GM21515 (cell line): ENCODE results near the gene GRAMD1A.
"Not testable (repeated sequence)": the region's sequence is repeated elsewhere in the genome, so short reads cannot be mapped to it uniquely, and the experiment has no call there.

Source experiments
- ATAC-seq: cut with Tn5 transposase; IDR thresholded peaks from one replicate; pipeline ENCODE4 v1.9.1; 2021; ENCODE audit not compliant: unreplicated experiment

The GRAMD1A gene

DNA sequence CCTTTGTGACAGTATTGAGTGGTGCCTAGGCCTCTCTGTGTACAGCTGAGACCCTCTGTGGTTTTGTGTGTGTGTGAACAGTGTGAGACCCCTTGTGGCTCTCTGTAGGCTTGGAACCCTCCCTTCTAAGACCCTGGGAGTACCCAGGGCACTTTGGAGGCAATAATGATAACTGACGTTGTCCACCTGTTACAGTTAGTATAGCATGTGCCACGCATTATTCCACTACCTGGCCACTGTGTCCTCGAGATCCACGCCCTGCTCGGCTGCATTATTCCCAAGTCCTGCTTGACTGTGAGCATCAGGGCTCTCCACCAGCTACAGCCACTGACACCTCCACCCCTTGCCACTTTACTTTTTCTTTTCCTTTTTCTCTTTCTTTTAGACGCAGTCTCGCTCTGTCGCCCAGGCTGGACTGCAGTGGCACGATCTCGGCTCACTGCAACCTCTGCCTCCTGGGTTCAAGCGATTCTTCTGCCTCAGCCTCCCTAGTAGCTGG, 2.0 kb downstream of the GRAMD1A start:
- no peak for ATAC-seq

- no peak for ATAC-seq
Observed at GRCh38 chr19:35004517-35005255, 4.6 kb downstream of the GRAMD1A start.

DNA sequence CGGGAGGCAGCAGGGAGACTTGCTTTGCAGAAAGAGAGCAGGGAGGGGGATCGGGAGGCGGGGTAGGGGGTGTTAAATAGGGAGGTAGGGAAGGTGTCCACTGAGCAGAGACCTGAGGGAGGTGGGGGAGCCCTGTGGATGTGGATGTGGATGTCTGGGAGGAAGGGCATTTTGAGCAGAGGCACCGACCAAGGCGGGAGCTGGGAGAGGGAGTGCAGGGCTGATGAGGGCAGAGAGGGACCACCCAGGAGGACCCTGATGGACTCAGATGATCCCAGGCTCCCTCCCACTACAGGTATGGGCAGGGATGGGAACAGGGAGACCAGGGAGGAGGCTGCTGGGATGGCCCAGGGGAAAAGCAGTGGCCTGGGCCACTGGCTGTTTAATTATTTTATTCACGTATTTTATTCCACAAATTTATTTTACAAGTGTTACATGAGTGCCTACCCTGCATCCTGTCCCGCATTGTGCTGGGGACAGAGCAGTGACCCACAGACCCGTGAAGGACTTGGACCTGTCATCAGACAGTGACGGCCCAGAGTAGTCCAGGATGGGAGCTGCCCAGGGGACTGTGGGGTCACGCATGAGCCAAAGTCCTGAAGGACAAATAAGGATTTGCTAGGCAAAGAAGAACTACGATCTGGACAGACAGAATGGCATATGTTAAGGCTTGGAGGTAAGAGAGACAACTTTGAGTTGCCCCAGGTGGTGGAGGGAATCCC, 5.3 kb downstream of the GRAMD1A start:
- ATAC-seq, result no peak

DNA sequence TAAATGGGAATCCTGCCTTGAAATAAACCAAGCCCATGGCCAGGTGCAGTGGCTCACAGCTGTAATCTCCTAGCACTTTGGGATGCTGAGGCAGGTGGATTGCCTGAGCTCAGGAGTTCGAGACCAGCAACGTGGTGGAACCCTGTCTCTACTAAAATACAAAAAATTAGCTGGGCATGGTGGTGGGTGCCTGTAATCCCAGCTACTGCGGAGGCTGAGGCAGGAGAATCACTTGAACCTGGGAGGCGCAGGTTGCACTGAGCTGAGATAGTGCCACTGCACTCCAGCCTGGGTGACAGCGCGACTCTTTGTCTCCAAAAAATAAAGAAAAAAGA, 5.9 kb downstream of the GRAMD1A start:
- ATAC-seq, result not testable (repeated sequence)

DNA sequence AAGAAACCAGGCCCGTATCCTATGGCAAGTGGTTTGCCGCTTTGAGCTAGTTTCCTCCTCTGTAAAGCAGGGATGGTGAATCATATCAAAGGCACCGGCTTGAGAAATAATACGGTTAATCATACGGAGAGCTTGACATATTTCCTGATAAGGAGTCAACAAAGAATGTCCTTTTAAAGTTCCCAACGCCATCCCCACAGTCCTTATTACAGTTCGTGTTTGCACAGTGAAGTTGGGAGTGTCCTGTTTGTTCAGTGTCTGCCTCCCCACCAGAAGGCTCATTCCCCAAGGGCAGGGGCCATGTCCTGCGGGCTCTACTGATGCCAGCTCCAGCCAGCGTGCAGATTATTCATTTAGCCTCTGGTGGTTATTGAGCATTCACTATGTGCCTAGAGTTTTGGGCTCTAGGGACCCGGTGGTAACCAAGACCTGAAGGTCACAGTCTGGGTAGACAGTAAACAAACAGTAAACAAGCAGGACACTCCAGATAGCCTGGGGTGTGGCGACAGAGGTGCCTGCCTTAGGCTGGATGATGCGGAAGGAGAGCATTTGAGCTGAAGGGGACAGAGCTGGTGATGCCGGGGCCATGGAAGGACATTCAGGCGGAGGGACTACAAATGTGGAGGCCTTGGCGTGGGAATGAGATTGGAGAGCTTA, 6.3 kb downstream of the GRAMD1A start:
- no peak for ATAC-seq

DNA sequence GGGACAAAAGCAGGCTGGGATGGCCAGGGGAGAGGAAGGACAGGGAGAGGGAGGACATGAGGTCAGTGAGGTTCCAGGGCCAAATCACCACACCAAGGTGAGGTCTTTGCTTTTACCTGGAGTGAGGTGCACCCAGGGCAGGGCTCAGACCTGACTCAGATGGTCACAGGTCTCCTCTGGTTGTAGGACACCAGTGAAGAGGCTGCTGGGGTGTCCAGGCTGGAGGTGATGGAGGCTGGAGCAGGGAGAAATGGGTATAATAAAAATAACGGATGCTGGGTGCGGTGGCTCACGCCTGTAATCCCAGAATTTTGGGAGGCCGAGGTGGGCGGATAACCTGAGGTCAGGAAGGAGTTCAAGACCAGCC, 6.9 kb downstream of the GRAMD1A start:
- no peak for ATAC-seq

DNA sequence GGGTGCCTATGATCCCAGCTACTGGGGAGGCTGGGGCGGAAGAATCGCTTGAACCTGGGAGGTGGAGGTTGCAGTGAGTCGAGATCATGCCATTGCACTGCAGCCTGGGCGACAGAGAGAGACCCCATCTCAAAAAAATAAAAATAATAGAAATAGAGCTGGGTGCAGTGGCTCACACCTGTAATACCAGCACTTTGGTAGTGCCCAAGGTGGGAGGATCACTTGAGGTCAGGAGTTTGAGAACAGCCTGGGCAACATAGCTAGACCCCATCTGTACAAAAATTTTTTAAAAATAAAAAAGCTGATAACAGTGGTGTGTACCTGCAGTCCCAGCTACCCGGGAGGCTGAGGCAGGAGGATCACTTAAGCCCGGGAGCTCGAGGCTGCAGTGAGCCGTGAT, 7.3 kb downstream of the GRAMD1A start:
- ATAC-seq, result not testable (repeated sequence)

GRCh38 chr19:35008891-35009341, 8.8 kb downstream of the GRAMD1A start:
- ATAC-seq, result no peak

GRCh38 chr19:35009424-35010415, 9.6 kb downstream of the GRAMD1A start:
- no peak for ATAC-seq

DNA sequence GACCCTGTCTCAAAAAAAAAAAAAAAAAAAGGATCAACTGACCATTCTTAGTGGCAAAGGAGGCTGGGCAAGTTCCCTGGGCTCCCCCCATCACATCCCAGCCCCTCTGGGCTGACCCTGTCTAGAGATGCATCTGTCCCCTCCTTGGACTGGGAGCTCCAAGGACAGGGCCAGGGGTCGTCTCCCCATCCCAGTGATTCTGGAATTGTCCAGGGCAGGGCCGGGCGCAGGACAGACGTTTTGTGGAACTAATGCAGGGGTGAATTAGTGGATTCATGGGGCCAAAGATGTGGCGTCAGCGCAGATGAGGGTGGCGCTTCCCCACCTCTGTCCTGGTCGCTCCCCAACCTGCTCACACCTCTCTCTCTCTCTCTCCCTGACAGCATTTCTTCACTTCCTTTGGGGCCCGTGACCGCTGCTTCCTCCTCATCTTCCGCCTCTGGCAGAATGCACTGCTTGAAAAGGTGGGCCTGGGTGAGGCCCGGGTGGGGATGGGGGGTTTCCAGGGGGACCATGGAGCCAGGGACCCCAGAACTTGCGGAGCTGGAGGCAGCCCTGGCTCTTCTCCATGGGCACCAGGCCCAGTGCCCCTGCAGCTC, 11.1 kb downstream of the GRAMD1A start:
- ATAC-seq, result no peak

- ATAC-seq, result no peak
Observed at GRCh38 chr19:35011737-35012682, 11.9 kb downstream of the GRAMD1A start.

GRCh38 chr19:35013041-35013819, 13.1 kb downstream of the GRAMD1A start:
- no peak for ATAC-seq

DNA sequence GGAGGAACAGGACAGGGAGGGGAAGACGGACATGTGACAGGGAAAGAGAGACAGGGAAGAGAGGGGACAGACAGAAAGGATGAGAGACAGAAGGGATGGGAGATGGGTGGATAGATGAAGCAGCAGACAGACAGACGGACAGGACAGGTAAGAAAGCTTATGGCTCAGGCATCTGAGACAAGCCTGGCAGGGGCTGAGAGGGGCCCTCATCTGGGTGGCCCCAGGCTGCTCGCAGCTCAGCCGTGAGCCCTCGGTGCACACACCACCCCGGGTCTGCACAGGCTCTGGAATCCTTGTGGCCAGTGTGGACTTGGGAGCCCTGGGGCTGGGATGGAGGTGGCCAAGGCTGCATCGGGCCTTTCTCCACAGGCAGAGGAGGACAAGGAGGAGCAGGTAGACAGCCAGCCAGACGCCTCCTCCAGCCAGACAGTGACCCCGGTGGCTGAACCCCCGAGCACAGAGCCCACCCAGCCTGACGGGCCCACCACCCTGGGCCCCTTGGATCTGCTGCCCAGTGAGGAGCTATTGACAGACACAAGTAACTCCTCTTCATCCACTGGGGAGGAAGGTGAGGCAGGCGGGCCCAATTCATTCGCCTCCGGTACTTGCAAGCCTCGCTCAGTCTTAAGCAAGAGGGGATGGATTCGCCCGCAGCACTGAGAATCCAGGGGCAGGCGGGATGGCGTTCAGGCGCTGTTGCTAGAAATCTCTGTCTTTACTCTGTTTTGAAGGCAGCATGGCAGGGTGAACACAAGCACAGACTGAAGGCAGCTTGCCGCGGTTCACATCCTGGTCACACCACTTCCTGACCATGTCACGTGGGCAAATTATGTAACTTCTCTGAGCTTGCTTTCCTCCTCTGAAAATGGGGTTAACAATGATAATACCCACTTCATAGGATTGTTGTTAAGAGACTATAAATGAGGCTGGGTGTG, 14.0 kb downstream of the GRAMD1A start:
- no peak for ATAC-seq

DNA sequence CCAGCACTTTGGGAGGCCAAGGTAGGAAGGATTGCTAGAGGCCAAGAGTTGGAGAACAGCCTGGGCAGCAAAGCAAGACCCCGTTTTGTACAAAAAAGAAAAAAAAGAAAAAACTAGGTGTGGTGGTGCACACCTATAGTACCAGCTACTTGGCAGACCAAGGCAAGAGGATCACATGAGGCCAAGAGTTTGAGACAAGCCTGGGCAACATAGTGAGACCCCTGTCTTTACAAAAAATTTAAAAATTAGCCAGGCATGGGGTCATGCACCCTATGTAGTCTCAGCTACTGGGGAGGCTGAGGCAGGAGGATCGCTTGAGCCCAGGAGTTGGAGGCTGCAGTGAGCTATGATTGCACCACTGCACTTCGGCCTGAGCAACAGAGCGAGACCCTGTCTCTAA, 14.7 kb downstream of the GRAMD1A start:
- ATAC-seq, result not testable (repeated sequence)

- no peak for ATAC-seq
Observed at GRCh38 chr19:35015270-35015953, 15.3 kb downstream of the GRAMD1A start.

DNA sequence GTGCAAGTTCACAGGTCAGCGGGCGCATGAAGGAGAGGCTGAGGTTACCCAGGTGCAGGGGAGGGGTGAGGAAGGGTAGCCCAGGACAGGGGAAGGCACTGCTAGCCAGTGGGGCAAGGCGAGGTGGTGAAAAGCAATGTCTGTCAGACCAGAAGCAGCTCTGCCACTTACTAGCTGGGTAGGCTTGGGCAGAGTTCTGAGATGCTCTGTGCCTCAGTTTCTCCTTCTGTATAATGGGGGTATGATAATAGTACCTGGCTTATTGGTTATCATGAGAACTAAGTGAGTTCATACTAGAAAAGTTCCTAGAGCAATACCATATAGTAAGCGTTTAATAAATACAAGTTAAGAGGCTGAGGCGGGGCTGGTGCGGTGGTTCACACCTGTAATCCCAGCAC, 15.8 kb downstream of the GRAMD1A start:
- ATAC-seq, result no peak

DNA sequence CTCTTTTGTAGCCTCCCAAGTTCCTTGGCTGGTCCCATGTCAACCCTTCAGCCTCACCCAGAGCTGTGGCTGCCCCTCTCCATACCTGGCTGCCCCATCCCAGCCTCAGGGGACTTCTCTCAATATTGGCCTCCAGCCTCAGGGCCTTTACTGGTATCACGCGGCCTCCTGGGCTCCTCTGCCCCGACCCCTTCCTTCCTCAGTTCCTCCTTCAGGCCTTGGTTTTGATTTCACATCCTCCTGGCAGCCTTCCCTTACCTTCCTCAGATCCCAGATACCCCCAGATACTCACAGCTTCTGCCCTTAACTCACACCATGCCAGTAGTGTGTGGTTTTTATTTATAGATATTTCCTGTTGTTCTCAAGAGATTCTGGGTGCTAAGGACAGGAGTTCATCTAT, 17.4 kb downstream of the GRAMD1A start:
- no peak for ATAC-seq
